MM.1S (cell line): Measurements from ENCODE around the gene ZNF3.

Source experiments
- DNase-seq: peaks from one replicate; pipeline ENCODE4 v3.0.0-alpha.2; 2015
- H2AFZ ChIP-seq: fragments of 300-600 bp; sonication (generic); 2 replicates; pipeline ENCODE4 v1.6.0; 2016; ENCODE audit warnings: antibody characterized with exemption, low read length
- H3F3A ChIP-seq: fragments of 300-600 bp; sonication (generic); 2 replicates; pipeline ENCODE4 v1.6.1; 2016; ENCODE audit warnings: mild to moderate bottlenecking, antibody characterized with exemption, low read length, moderate library complexity, mixed read lengths; ENCODE audit not compliant: insufficient read depth
- H3K27ac ChIP-seq: fragments of 300-600 bp; sonication (generic); 2 replicates; pipeline ENCODE4 v1.5.1; 2016; ENCODE audit warnings: mild to moderate bottlenecking, low read length
- H3K27me3 ChIP-seq: fragments of 300-600 bp; sonication (generic); replicated peaks from 2 replicates; pipeline ENCODE4 v1.6.0; 2016; ENCODE audit warnings: low read length; ENCODE audit not compliant: insufficient read depth
- H3K36me3 ChIP-seq: fragments of 300-600 bp; sonication (generic); replicated peaks from 2 replicates; pipeline ENCODE4 v1.6.1; 2016; ENCODE audit warnings: mild to moderate bottlenecking, low read length, mixed read lengths; ENCODE audit not compliant: insufficient read depth
- H3K4me1 ChIP-seq: fragments of 300-600 bp; sonication (generic); 2 replicates; pipeline ENCODE4 v1.6.1; 2016; ENCODE audit warnings: low read length, mixed read lengths
- H3K4me2 ChIP-seq: fragments of 300-600 bp; sonication (generic); 2 replicates; pipeline ENCODE4 v1.6.0; 2016; ENCODE audit warnings: low read depth, low read length
- H3K4me3 ChIP-seq: fragments of 300-600 bp; sonication (generic); 2 replicates; pipeline ENCODE4 v1.5.1; 2016; ENCODE audit warnings: low read length, mixed read lengths
- H3K79me2 ChIP-seq: fragments of 300-600 bp; sonication (generic); 2 replicates; pipeline ENCODE4 v1.6.1; 2016; ENCODE audit warnings: mixed run types, low read length, mixed read lengths
- H3K9ac ChIP-seq: fragments of 300-600 bp; sonication (generic); 2 replicates; pipeline ENCODE4 v1.6.1; 2016; ENCODE audit warnings: low read length, mixed read lengths
- H3K9me2 ChIP-seq: fragments of 300-600 bp; sonication (generic); replicated peaks from 2 replicates; pipeline ENCODE4 v1.6.1; 2016; ENCODE audit warnings: mild to moderate bottlenecking, low read length, mixed read lengths; ENCODE audit not compliant: insufficient read depth
- H3K9me3 ChIP-seq: fragments of 300-600 bp; sonication (generic); replicated peaks from 2 replicates; pipeline ENCODE4 v1.6.1; 2016; ENCODE audit warnings: mild to moderate bottlenecking, low read length, mixed read lengths; ENCODE audit not compliant: insufficient read depth
- H4K20me1 ChIP-seq: fragments of 300-600 bp; sonication (generic); 2 replicates; pipeline ENCODE4 v1.6.1; 2016; ENCODE audit warnings: mild to moderate bottlenecking, low read length, moderate library complexity, mixed read lengths; ENCODE audit not compliant: insufficient read depth
- EZH2 ChIP-seq: fragments of 300-600 bp; sonication (generic); optimal IDR thresholded peaks from 2 replicates; pipeline ENCODE3; 2017; ENCODE audit warnings: low read depth, mild to moderate bottlenecking, antibody characterized with exemption, low read length, mixed read lengths
- EZH2phosphoT487 ChIP-seq: fragments of 300-600 bp; sonication (generic); IDR thresholded peaks from 2 replicates; pipeline ENCODE4 v1.6.1; 2018; ENCODE audit warnings: antibody characterized with exemption, low read length
- TF ChIP-seq, protein P1 (sequence below): fragments of 300-600 bp; sonication (generic); IDR thresholded peaks from 2 replicates; pipeline ENCODE4 v1.5.1; 2016; ENCODE audit warnings: antibody characterized with exemption, low read length, mixed read lengths

ZNF3 gene

DNA sequence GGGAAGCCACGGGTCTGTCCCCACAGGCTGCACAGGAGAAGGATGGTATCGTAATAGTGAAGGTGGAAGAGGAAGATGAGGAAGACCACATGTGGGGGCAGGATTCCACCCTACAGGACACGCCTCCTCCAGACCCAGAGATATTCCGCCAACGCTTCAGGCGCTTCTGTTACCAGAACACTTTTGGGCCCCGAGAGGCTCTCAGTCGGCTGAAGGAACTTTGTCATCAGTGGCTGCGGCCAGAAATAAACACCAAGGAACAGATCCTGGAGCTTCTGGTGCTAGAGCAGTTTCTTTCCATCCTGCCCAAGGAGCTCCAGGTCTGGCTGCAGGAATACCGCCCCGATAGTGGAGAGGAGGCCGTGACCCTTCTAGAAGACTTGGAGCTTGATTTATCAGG is 58.0 kb downstream of the ZNF3 start:
- no peaks in the 10 kb centered on the region; the same call in 1 of the 2 replicates for H3K36me3 ChIP-seq

DNA sequence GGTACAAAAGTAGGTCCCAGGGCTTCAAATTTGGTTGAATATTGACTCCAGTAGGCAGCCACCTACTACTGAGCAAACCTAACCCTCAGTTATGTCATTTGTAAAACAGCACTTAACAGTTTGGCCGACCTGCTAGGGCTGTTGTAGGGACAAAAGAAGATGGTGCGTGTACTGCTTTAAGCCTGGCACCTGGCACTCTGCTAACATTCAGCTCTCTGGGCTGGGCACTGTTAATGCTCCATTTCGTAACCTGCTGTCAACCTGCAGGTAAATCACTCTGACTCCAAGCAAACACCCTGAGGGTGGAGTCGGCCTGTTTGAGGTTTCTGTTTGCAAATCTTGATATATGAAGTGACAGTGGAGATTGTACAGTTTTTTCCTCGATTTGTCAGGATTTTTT is 58.9 kb downstream of the ZNF3 start:
- H3K79me2 ChIP-seq = peaks cover 46% of the 10 kb centered on the region

More for the DNA sequence above, 58.0 kb downstream of the ZNF3 start:
- H3K4me2 ChIP-seq = no peak overlapping the region
- no peak for TF ChIP-seq EZH2
- TF ChIP-seq, protein P1, sequence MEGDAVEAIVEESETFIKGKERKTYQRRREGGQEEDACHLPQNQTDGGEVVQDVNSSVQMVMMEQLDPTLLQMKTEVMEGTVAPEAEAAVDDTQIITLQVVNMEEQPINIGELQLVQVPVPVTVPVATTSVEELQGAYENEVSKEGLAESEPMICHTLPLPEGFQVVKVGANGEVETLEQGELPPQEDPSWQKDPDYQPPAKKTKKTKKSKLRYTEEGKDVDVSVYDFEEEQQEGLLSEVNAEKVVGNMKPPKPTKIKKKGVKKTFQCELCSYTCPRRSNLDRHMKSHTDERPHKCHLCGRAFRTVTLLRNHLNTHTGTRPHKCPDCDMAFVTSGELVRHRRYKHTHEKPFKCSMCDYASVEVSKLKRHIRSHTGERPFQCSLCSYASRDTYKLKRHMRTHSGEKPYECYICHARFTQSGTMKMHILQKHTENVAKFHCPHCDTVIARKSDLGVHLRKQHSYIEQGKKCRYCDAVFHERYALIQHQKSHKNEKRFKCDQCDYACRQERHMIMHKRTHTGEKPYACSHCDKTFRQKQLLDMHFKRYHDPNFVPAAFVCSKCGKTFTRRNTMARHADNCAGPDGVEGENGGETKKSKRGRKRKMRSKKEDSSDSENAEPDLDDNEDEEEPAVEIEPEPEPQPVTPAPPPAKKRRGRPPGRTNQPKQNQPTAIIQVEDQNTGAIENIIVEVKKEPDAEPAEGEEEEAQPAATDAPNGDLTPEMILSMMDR = no peak
- no peak for TF ChIP-seq EZH2phosphoT487
- H3K9me3 ChIP-seq = no peaks in the 10 kb centered on the region
- H3K9me2 ChIP-seq = no peaks in the 10 kb centered on the region
- H3K4me3 ChIP-seq = no peak overlapping the region
- H3K4me1 ChIP-seq = no peaks in the 10 kb centered on the region
- H3K79me2 ChIP-seq = peaks cover 38% of the 10 kb centered on the region
- H3K9ac ChIP-seq = no peak overlapping the region
- no peaks in the 10 kb centered on the region for H4K20me1 ChIP-seq
- no peaks in the 10 kb centered on the region for H3K27me3 ChIP-seq
- H3K27ac ChIP-seq = no peak overlapping the region
- H2AFZ ChIP-seq = no peak overlapping the region
- no peak for DNase-seq
- no peaks in the 10 kb centered on the region for H3F3A ChIP-seq

GRCh38 chr7:100021297-100021696 is 60.2 kb downstream of the ZNF3 start:
- H3K27ac ChIP-seq = no peak overlapping the region
- H3K4me3 ChIP-seq = no peak overlapping the region
- H3K9me2 ChIP-seq = no peaks in the 10 kb centered on the region
- H3K4me2 ChIP-seq = no peak overlapping the region
- DNase-seq = no peak
- no peak overlapping the region for H3K9ac ChIP-seq
- H2AFZ ChIP-seq = no peak overlapping the region
- no peaks in the 10 kb centered on the region for H4K20me1 ChIP-seq
- TF ChIP-seq, protein P1 = no peak
- TF ChIP-seq EZH2 (no peak), EZH2phosphoT487 (no peak)
- no peaks in the 10 kb centered on the region for H3K9me3 ChIP-seq
- peaks cover 59% of the 10 kb centered on the region for H3K79me2 ChIP-seq
- no peaks in the 10 kb centered on the region for H3F3A ChIP-seq
- no peaks in the 10 kb centered on the region for H3K27me3 ChIP-seq
- no peaks in the 10 kb centered on the region; the same call in none of the 2 replicates for H3K36me3 ChIP-seq
- H3K4me1 ChIP-seq = peaks cover 6% of the 10 kb centered on the region; the same call in 1 of the 2 replicates

More for the DNA sequence above, 58.9 kb downstream of the ZNF3 start:
- H3K9me3 ChIP-seq = no peaks in the 10 kb centered on the region
- H3K4me2 ChIP-seq = no peak overlapping the region
- no peak for DNase-seq
- no peaks in the 10 kb centered on the region; the same call in 1 of the 2 replicates for H3K36me3 ChIP-seq
- H4K20me1 ChIP-seq = no peaks in the 10 kb centered on the region
- no peak overlapping the region for H3K4me3 ChIP-seq
- H3K27me3 ChIP-seq = no peaks in the 10 kb centered on the region
- TF ChIP-seq EZH2 (no peak), EZH2phosphoT487 (no peak)
- no peak overlapping the region for H3K27ac ChIP-seq
- no peaks in the 10 kb centered on the region for H3F3A ChIP-seq
- H3K4me1 ChIP-seq = no peaks in the 10 kb centered on the region
- no peaks in the 10 kb centered on the region for H3K9me2 ChIP-seq
- no peak overlapping the region for H3K9ac ChIP-seq
- no peak overlapping the region for H2AFZ ChIP-seq
